Endometrial microvascular endothelial cells (primary cell): ENCODE measurements around the gene WDR86. TPM values are rescaled to one million over a fixed set of nuclear protein-coding genes. Genes with fewer than 3 reads are reported as not detected.

ENCODE experiments used
- in situ Hi-C: cut with HindIII; loops from 2 replicates; pipeline ENCODE4 v1.10.0; 2017; ENCODE audit warnings: low sequenced_read_pairs, low pct_unique_long_range_greater_than_20kb; ENCODE audit errors: inconsistent ontology term
- total RNA-seq: library from RNA; depleted of rRNA; stranded (reverse); fragments of >200 nt; gene quantifications from one replicate; pipeline ENCODE4 v1.2.3, GENCODE V29; 2015; ENCODE audit errors: inconsistent ontology term

The WDR86 gene
- total RNA-seq, 1 donor from 2014 or later, result not detected

DNA sequence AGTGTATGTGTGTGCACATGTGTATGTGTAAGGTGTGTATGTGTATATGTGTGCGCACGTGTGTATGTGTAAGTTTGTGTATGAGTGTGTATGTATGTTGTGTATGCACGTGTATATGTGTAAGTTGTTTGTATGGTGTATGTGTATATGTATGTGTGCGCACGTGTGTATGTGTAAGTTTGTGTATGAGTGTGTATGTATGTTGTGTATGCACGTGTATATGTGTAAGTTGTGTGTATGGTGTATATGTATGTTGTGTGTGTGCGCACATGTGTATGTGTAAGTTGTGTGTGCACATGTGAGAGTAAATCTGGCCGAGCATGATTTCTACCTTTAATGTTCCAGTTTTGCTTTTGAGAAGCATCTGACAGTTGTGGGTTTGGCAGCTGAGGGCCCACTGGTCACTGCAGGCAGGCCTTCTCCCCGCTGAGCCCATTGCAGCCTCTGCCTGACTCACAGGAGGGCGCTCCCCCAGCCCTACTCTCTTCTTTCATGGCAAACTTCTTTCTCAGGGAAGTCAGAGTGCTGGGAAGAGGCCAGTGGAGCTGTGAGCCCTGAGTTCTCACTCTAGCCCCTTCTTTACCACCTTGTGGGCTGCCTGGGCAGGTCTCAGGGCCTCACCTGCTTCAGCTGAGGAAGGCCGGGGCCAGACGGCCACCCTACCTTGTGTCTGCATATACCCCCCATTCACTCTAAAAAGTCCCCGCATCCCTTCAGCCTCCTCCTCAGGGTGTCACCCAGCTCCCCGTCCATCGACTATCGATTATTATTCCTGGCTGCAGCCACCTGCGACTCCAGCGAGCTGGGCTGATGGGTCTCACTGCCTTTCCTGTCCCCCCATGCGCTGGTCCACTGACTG, 11.2 kb downstream of the WDR86 start:
- in situ Hi-C loops, result no loop called here

DNA sequence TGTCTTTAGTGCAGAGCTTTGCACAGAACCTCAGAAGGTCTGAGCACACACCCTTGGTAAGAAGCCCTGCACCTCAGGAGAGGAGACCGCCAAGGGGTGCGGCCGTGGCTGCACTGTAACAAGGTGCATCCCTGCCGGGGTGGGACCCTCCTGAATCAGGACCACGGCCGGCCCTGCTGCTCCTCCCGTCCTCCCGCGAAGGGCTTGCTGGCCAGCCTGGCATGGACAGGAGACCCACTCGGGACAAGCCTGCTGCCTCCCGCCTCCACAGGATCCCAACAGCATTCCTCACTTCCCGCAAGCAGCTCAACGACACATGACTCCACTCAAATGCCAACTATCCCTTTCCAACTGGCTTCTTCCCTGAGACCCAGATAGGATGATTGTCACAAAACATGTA, 12.8 kb downstream of the WDR86 start:
- in situ Hi-C loops, result no loop called here

DNA sequence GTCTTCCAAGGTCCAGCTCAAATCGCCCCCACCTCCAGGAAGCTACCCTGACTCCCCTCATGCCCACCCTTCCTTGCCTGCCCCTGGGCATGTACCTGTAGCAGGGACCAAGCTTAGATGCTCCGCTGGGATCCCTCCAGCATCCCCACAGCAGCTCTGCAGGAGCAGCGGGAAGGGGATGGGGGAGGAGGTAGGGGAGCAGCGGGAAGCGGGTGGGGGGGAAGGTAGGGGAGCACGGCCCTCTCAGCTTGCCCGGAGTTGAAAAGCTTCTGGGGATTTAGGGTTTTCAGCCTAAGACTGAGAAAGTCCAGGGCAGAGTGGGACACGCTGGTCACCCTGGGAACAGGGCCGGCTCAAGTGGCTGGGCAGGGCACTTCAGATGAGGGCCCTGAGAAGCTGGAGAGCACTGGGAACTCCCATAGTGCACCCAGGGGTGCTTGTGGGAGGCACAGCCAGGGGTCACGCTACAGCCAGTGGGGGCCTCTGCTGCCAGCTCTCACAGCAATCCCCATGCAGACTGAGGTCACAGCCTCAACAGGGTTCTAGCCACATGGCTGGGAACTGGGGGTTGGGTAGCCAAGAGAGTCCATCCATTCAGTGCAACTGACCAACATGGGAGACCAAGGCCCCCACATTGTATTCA, 13.4 kb downstream of the WDR86 start:
- in situ Hi-C loops, result no loop called here

- in situ Hi-C loops, result no loop called here
These were observed 14.8 kb downstream of the WDR86 start for GRCh38 chr7:151395036-151395367.

GRCh38 chr7:151394076-151395035, 15.5 kb downstream of the WDR86 start:
- in situ Hi-C loops, result no loop called here

DNA sequence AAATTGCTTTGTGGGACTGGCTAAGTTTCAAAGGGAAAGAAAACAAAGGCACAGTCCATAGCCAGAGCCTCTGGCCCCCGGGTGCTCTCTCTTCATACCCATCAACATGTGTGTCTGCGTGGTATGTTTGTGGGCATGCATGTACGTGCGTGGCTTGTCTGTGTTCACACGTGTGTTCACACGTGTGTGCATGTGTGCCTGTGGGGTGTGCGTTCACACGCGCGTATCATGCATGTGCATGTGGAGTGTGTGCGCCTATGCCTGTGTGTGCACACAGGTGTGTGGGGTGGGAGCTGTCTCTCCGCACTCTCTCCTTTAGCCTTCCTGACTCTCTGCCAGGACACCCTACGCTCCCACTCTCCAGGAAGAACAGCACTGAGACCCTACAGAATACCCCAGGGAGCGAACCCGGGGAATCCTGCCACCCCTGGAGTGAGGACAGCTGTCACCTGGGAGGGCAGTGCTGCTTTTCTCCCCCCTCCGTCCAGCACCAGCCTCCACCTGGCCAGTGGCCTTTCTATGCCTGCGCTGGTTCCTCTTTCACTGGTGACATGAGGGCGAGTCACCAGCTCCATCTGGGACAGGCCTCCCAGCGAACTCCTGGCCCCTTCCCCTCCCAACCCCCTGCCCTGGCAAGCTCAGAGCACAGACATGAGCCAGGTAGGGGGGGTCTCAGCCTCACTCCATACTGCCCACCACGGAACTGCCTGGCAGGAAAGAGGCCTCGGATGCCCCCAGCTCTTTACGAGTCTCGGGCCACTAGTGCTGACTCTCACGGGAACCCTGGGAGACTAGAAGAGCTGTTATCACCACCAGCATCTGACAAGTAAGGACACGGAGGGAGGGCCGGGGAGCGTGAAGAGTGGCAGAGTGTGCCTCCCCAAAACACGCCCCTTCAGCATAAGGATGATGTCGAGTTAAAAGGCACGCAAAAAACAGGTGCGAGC, 16.5 kb downstream of the WDR86 start:
- in situ Hi-C loops, result no loop called here

- in situ Hi-C loops, result no loop called here
These were observed 17.4 kb downstream of the WDR86 start for GRCh38 chr7:151392426-151392825.

DNA sequence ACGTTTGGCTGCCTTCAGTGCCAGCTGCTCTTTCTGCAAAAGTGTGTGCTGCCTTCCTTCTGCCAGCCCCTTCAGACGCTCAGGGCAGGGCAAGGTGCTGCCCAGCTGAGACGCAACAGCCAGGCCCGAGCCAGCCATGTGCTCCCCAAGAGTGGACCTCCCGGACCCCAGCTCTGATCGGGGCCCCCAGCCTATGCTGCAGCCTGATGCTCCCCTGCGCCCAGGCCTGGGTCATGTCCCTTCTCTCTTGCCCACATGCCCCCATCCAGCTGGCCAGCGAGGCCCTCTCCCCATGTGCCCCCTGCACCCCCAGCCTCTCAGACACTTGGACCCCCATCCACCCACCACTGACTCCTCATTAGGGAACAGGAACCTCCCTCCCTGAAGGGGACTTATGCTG, 17.8 kb downstream of the WDR86 start:
- in situ Hi-C loops, result no loop called here

DNA sequence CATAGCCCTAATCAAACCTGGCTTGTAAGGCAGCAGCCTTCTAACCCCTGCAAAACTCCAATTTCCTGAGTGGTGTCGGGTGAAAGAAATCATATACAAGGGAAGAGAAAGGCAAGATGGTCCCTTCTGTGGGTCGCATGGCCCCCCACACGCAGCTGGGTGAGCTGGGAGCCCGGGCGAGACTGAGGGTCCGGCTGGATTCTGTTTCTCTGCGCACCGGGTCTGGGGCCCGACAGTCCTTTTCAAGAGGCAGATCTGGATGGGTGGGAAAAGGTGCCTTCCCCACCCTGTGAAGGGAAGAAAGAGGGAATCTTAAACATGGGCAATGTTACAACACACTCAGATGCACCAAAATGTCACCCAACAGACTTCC, 18.5 kb downstream of the WDR86 start:
- in situ Hi-C loops, result no loop called here

DNA sequence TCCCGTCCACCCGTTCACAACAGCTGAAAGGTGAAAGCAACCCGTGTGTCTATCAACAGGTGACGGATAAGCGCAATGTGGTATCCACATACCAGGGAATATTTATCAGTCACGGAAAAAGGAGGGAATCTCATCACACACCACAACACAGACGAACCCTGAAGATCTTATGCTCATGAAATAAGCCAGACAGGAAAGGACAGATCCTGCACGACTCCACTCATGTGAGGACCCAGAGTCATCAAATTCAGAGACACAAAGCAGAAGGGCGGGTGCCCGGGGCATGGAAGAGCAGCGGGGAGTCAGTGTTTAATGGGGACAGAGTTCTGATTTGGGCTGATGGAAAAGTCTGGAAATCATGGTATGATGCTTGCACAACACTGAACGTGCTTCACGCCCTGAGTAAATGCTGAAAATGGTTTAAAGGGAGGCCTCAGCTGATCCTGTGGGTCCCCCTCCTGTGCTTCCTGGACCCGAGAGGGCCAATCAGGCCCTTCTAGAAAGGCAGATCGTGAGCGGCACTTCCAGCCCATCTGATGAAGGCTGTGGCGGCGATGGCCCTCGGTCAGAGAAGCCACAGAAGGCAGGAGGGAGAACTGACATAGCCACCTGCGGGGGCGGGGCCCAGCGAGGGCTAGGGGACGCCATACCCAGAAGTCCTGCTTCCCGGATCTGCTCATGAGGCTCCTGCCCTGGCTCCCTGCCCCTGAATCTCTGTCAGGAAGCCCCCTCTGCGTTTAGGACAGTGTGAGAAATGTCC, 19.1 kb downstream of the WDR86 start:
- in situ Hi-C loops, result no loop called here

- in situ Hi-C loops, result no loop called here
These were observed 19.9 kb downstream of the WDR86 start for GRCh38 chr7:151389768-151390597.

GRCh38 chr7:151389096-151389767, 20.6 kb downstream of the WDR86 start:
- in situ Hi-C loops, result no loop called here

- in situ Hi-C loops, result no loop called here
These were observed 21.4 kb downstream of the WDR86 start for GRCh38 chr7:151388430-151388829.

- in situ Hi-C loops, result no loop called here
These were observed 21.9 kb downstream of the WDR86 start for GRCh38 chr7:151388007-151388297.

DNA sequence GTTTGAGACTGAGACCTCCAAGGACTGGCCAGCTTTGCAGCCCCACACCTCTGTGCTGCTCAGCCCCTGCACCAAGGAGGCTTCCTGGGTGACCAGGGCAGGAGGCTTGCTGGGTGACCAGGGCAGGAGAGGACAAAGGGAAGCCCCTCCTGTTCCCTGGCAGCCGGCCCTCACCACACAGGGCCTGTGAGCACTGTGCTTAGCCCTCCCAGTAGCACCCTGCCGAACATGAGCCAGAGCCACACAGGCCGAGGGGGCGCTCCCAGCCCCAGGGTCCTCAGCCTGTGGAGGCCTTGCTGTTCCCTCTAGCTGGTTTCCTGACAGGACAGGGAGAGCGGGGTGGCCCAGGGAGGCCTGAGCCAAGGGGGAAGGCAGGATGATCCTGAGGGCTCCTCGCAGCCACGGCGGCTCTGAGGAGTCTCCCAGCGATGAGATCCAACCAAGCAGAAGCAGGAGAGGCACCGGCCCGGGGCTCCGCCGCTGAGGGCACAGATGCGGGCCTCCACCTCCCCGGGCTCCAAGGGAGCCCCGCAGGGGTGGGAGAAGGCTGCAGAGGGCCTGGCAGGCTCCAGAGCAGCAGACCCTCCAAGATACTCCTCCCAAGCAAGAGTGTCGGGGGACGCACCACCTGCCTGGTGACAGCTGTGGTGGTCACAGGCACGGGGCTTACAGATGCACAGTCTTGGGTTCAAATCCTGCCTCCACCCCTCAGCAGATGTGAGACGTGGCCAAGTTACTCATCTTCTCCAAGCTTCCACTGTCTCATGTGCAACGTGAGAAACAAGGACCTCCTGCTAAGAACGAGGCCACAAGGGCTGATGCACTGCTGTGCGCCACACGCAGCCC, 22.5 kb downstream of the WDR86 start:
- in situ Hi-C loops, result no loop called here
